Kidney capillary endothelial cell (primary cell): Measurements from ENCODE around the gene METAP1.
"Not testable (repeated sequence)": the region's sequence is repeated elsewhere in the genome, so short reads cannot be mapped to it uniquely, and the experiment has no call there.

Experiments used
- DNase-seq: peaks from one replicate; pipeline ENCODE4 v3.0.0-alpha.2; 2018; ENCODE audit warnings: low spot score

The METAP1 gene

DNA sequence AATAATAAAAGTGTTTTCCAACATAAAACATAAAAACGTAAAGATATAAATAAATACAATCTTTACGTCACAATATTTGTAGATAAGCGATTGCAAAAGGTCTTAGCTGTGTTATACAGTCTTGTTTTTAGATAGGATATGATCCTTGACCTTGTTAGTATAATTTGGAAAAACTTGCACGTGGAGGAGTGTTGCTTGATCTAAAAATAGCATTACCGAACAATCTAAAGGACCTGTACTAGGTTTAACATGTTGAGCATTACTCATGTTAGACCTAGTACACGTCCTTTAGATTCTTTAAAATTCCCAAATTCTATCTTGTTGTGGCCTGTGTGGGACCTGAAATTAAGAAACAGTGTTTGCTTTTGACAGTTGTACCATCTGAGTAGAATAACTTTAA lies 1.6 kb downstream of the METAP1 start:
- DNase-seq, result no peak

- DNase-seq, result no peak
Measured at GRCh38 chr4:98998551-98998950, 3.0 kb downstream of the METAP1 start.

DNA sequence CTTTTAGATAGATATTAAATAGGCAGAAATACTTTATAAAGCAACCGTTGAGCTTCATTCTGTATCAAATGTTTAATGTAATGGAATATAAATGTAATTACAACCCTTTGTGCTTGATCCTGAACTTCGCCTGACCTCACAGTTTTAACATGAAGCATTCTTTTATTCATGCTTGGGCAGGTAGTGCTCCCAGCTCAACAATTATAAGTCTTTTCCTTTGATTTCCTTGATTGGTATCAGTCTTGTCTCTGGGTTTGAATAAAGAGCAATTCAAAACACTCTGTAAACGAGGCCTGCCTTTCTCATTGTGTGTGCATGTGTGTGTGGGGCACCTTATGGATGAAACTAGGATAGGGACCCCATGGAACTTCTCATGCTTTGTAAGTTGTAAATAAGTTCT lies 6.8 kb downstream of the METAP1 start:
- DNase-seq, result no peak

DNA sequence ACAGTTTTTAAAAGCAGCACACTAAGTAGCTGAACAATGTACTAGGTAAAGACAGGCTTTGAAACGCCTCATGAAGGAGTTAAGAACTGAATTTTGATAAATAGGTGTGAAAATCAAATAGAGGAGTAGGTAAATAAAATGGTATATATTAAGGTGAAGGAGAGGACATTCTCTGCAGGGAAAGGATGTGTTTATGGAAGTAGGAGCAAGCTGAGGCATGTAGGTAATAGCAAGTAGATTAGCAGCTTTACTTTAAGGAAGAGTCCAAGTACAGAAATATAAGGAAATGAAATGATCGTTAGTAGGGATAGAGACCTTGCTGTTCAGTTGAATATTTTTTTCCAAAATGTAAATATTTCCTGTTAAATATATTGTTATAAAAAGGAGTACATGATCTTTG lies 12.5 kb downstream of the METAP1 start:
- DNase-seq, result no peak

DNA sequence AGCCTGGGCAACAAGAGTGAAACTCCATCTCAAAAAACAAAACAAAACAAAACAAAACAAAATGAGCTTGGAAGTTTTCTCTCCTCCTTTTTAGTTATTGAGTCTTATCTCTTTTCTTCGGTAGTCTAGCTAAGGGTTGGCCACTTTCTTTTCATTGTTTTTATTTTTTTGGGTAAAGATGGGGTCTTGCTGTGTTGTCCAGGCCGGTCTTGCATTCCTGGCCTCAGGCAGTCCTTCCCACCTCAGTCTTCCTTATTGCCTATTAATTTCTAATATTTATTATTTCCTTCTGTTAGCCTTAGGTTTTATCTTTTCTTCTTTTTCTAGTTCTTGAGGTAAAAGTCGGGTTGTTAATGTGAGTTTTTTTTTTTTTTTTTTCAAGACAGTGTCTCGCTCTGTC lies 16.4 kb downstream of the METAP1 start:
- no peak for DNase-seq

GRCh38 chr4:99013402-99013843 lies 17.9 kb downstream of the METAP1 start:
- DNase-seq, result no peak

DNA sequence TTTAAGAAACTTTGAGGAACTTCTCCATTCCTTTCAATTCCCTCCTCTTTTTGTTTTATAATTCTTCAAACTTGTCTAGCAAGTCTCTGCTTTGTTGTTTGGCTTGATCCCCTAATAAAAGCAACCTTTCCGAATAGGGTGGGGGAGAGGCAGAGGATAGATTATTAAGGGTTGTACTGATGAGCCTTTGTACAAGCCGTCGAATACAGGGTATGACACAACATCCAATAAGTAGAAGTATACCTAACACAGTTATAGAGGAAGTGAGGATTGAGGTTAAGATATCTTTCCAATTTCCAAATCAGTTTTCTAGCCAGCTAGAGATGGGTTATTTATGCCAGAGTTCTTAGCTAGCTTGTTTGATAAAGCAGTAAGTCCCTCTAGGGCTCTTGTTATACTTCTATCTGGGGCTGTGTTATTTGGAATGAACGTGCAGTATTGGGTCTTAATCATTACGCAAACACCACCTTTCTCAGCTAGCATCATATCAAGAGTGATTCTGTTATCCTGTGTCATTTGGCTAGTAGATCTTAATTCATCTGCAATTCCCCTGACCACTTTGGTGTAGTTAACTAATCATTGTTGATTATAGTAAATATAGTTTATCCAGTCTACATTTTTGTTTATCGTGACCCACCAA lies 18.5 kb downstream of the METAP1 start:
- no peak for DNase-seq

- DNase-seq, result no peak
Measured at GRCh38 chr4:99021386-99021785, 25.9 kb downstream of the METAP1 start.

DNA sequence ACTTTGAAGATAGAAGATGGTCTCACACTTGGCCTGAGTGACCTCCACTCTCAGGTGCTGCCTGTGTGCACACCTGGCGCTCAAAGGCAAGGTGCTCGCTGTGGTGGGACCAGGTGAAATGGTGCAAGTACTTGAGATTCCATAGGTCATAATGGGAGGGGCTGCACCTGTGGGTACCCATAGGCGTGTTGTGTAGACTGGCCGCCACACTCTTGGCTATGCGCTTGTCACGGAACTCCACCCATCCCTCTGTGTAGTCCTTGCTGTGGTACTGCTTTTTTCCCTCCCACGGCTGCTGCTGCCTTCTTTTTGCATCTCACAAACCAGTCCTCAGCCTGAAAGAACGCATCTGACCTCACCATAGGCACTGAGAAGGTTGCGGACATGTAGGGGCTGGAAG lies 27.0 kb downstream of the METAP1 start:
- DNase-seq, result no peak

- DNase-seq, result not testable (repeated sequence)
Measured at GRCh38 chr4:99023800-99024251, 28.3 kb downstream of the METAP1 start.

- no peak for DNase-seq
Measured at GRCh38 chr4:99024481-99025275, 29.2 kb downstream of the METAP1 start.

DNA sequence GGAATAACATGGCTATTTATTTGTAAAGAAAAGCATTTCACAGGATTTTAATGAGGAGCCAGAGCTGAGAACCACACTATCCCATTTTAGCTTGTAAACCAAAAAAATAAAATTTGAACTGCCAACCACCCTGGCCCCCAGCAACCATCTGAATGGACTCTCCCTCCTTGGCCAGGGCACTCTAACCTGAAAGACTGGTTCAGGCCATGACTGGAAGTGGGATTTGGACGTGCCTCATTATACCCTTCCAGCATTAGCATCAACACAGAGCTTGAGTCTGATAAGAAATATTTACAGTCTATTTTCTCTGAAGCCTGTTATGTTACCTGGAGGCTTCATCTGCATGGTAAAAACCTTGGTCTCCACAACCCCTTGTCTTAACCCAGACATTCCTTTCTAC lies 30.0 kb downstream of the METAP1 start:
- DNase-seq, result no peak

DNA sequence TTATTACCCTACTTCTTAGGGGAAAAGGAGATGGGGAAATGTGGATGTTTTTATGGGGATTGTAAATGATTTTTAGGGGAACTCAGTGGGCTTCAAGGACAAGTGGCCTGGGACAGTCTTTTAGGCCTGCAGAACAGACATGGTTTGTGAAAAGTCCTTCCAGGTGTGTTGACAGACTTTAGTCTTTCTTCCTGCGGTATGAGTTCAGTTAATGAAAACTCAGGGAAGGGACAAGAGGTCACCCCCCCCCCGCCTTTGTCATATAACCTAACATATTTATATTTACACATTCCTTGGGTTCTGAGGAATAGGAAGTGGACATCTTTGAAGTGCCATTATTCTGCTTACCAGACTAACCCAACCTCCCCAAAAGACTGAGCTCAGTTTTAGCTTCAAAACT lies 31.8 kb downstream of the METAP1 start:
- DNase-seq, result no peak

DNA sequence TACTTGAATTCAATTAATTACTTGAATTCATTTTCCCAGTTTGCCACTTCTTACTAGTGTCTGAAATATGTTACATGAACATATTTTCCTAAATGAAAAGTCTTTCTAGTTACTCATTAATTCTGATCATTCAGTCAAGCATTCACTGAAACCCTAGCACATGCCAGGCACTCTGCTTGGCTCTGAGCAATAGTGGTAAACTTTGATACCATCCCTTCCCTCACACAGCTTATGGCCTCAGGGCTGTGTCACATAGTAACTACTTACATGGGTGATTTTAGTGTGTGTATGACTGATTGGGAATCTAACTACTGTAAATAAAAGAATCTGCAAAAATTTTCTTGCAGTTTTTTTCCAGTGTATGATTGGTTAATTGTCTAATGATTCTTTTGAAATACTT lies 32.7 kb downstream of the METAP1 start:
- no peak for DNase-seq

- DNase-seq, result no peak
Measured at GRCh38 chr4:99029018-99029735, 33.7 kb downstream of the METAP1 start.

- DNase-seq, result no peak
Measured at GRCh38 chr4:99029852-99030251, 34.3 kb downstream of the METAP1 start.

DNA sequence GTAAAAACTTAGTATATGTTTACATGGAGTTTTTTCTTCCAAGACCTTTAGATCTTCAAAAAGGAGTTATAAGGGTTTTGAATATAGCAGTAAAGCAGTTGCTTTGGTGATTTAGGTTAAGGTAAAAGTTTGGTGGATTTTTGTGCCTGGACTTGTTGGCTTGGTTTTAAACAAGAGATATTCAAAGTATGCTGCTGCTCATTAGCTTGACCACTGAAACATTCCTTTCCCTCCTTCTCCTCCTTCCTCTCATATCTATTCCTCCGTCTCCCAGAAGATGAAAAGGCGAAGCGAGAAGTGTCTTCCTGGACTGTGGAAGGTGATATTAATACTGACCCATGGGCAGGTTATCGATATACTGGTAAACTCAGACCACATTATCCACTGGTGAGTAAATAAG lies 38.4 kb downstream of the METAP1 start:
- DNase-seq, result no peak

GRCh38 chr4:99038213-99038612 lies 42.7 kb downstream of the METAP1 start:
- peak; percentile 4 for DNase-seq

DNA sequence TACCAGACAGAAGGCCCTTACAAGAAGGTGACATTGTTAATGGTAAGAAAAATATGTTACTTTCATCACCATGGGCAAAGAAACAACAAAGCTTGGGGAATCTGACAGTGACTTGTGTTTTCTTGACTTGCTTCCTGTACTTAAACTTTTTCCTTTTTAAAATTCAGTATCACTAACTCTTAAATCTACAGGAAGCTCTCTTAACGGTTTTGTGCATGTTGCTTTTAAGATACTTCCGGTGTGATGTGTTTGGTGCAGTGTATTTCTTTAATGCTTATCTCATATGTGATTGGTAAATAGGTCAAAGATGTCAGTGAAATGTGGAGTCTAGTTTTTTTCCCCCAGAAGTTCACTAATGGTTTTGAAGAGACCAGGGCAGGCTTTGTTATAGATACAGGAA lies 47.8 kb downstream of the METAP1 start:
- no peak for DNase-seq

GRCh38 chr4:99047710-99048109 lies 52.2 kb downstream of the METAP1 start:
- no peak for DNase-seq

DNA sequence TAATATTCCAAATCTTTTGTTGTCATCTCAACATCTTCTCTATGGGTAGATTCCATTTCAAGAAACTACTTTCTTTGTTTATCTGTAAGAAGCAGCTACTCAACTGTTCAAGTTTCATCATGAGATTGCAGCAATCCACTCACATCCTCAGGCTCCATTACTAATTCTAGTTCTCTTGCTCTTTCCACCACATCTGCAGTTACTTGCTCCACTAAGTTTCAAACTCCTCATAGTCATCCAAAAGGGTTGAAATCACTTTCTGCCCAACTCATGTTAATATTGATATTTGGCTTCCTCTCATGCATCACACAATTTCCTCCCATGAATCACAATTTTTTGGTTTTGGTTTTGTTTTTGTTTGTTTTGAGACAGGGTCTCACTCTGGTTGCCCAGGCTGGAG lies 57.4 kb downstream of the METAP1 start:
- no peak for DNase-seq

DNA sequence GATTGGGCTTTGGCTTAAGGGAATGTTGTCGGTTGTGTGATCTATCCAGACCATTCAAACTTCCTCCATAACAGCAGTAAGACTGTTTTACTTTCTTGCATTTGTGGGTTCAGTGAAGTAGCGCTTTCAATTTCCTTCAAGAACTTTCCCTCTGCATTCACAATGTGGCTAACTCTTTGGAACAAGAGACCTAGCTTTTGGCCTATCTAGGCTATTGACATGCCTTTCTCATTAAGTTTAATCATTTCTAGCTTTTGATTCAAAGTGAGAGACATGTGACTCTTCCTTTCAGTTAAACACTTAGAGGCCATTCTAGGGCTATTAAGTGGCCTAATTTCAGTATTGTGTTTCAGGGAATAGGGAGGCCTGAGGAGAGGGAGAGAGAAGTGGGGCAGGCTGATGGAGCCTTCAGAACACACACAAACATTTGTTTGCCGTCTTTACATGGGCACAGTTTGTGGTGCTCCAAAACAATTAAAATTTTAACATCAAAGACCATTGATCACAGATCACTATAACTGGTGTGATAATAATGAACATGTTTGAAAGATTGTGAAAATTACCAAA lies 59.0 kb downstream of the METAP1 start:
- no peak for DNase-seq

GRCh38 chr4:99058228-99058627 lies 62.7 kb downstream of the METAP1 start:
- DNase-seq, result no peak
